Measurements from ENCODE around the gene SUGP1. TPM values are rescaled to one million over a fixed set of nuclear protein-coding genes. Genes with fewer than 3 reads are reported as not detected.

SUGP1 gene
- total RNA-seq, 1 experiment from 2014 or later: 73.8 TPM

GRCh38 chr19:19250196-19250801 lies 70.0 kb downstream of the SUGP1 start:
- no peaks in the 10 kb centered on the region for H3K36me3 ChIP-seq (ENCODE audit: insufficient read depth, low read length, poor library complexity, severe bottlenecking)
- H3K4me1 ChIP-seq (ENCODE audit: insufficient read depth, low read length, poor library complexity, severe bottlenecking): no peaks in the 10 kb centered on the region
- peaks cover 33% of the 10 kb centered on the region for H3K27me3 ChIP-seq (replicated peaks; ENCODE audit: insufficient read depth, low read depth, low read length, poor library complexity)
- ChIA-PET POLR2A (ENCODE audit: low non-redundant PET) (interaction anchor here (0.5 kb wide), 1 partner anchor 32 kb away, joined by 9 read pairs; no protein-coding TSS in a partner anchor), CTCF (no interaction called here)
- no peaks in the 10 kb centered on the region for H3K9me3 ChIP-seq (ENCODE audit: low read depth, low read length, poor library complexity, severe bottlenecking)
- no peak overlapping the region for H3K27ac ChIP-seq (ENCODE audit: low read depth, low read length, poor library complexity, severe bottlenecking)
- DNase-seq (ENCODE audit: low spot score): no peak
- no TSS peak for BruUV-seq (replicated peaks)
- no peak for TF ChIP-seq CTCF (conservative IDR thresholded peaks at IDR 0.05; ENCODE audit: low read depth, low read length)
- no peak for TF ChIP-seq EZH2 (IDR thresholded peaks at IDR 0.05; ENCODE audit: borderline replicate concordance, low read depth, low read length, poor library complexity, severe bottlenecking)
- no peak overlapping the region for H3K4me3 ChIP-seq (ENCODE audit: low read depth, low read length, poor library complexity, severe bottlenecking)
- intact Hi-C loops (cut with micrococcal nuclease; ENCODE audit: unreplicated experiment): no loop called here

GRCh38 chr19:19240476-19240875 lies 79.8 kb downstream of the SUGP1 start:
- ChIA-PET CTCF (no interaction called here), POLR2A (ENCODE audit: low non-redundant PET) (no interaction called here)
- no peaks in the 10 kb centered on the region for H3K36me3 ChIP-seq (ENCODE audit: insufficient read depth, low read length, poor library complexity, severe bottlenecking)
- no peaks in the 10 kb centered on the region for H3K4me1 ChIP-seq (ENCODE audit: insufficient read depth, low read length, poor library complexity, severe bottlenecking)
- H3K9me3 ChIP-seq (ENCODE audit: low read depth, low read length, poor library complexity, severe bottlenecking): no peaks in the 10 kb centered on the region
- no peak overlapping the region for H3K4me3 ChIP-seq (ENCODE audit: low read depth, low read length, poor library complexity, severe bottlenecking)
- intact Hi-C loops (cut with micrococcal nuclease; ENCODE audit: unreplicated experiment): no loop called here
- BruUV-seq (replicated peaks): no TSS peak
- no peak for TF ChIP-seq EZH2 (IDR thresholded peaks at IDR 0.05; ENCODE audit: borderline replicate concordance, low read depth, low read length, poor library complexity, severe bottlenecking)
- TF ChIP-seq CTCF (conservative IDR thresholded peaks at IDR 0.05; ENCODE audit: low read depth, low read length): no peak
- DNase-seq (ENCODE audit: low spot score): no peak
- no peaks in the 10 kb centered on the region for H3K27me3 ChIP-seq (replicated peaks; ENCODE audit: insufficient read depth, low read depth, low read length, poor library complexity)
- no peak overlapping the region for H3K27ac ChIP-seq (ENCODE audit: low read depth, low read length, poor library complexity, severe bottlenecking)

- no peaks in the 10 kb centered on the region for H3K27me3 ChIP-seq (replicated peaks; ENCODE audit: insufficient read depth, low read depth, low read length, poor library complexity)
- BruUV-seq (replicated peaks): no TSS peak
- no peak for DNase-seq (ENCODE audit: low spot score)
- intact Hi-C loops (cut with micrococcal nuclease; ENCODE audit: unreplicated experiment): no loop called here
- no peak for TF ChIP-seq CTCF (conservative IDR thresholded peaks at IDR 0.05; ENCODE audit: low read depth, low read length)
- no peak for TF ChIP-seq EZH2 (IDR thresholded peaks at IDR 0.05; ENCODE audit: borderline replicate concordance, low read depth, low read length, poor library complexity, severe bottlenecking)
- ChIA-PET POLR2A (ENCODE audit: low non-redundant PET) (no interaction called here), CTCF (no interaction called here)
- no peak overlapping the region for H3K4me3 ChIP-seq (ENCODE audit: low read depth, low read length, poor library complexity, severe bottlenecking)
- H3K27ac ChIP-seq (ENCODE audit: low read depth, low read length, poor library complexity, severe bottlenecking): no peak overlapping the region
- peaks cover 3% of the 10 kb centered on the region for H3K9me3 ChIP-seq (ENCODE audit: low read depth, low read length, poor library complexity, severe bottlenecking)
- H3K36me3 ChIP-seq (ENCODE audit: insufficient read depth, low read length, poor library complexity, severe bottlenecking): no peaks in the 10 kb centered on the region
- H3K4me1 ChIP-seq (ENCODE audit: insufficient read depth, low read length, poor library complexity, severe bottlenecking): no peaks in the 10 kb centered on the region
Observed at GRCh38 chr19:19239675-19240074, 80.6 kb downstream of the SUGP1 start.
